HG02623 (cell line): ENCODE measurements around the gene HCAR1.
"Not testable (repeated sequence)": the region's sequence is repeated elsewhere in the genome, so short reads cannot be mapped to it uniquely, and the experiment has no call there.

ENCODE experiments used
- ATAC-seq: cut with Tn5 transposase; IDR thresholded peaks from one replicate; pipeline ENCODE4 v1.9.1; 2021; ENCODE audit warnings: moderate library complexity; ENCODE audit not compliant: unreplicated experiment

The HCAR1 gene

GRCh38 chr12:122730215-122731014, at the start of gene HCAR1:
TSS of gene HCAR1 (minus strand) at chr12:122730844. CDS start at chr12:122730339, 505 bp downstream.
- ATAC-seq = no peak

GRCh38 chr12:122757568-122757967, 26.9 kb upstream of the HCAR1 start:
- ATAC-seq = no peak

- ATAC-seq = no peak
Observed at GRCh38 chr12:122754790-122755189, 24.1 kb upstream of the HCAR1 start.

GRCh38 chr12:122753319-122753650, 22.6 kb upstream of the HCAR1 start:
- ATAC-seq = no peak

- peak; percentile 92 for ATAC-seq
Observed at GRCh38 chr12:122752464-122753318, 22.0 kb upstream of the HCAR1 start, which contains the start of gene DENR. TSS of gene DENR (plus strand) at chr12:122752824. CDS start at chr12:122753702, 878 bp downstream.

- ATAC-seq = not testable (repeated sequence)
Observed at GRCh38 chr12:122750781-122751515, 20.3 kb upstream of the HCAR1 start.

GRCh38 chr12:122749569-122750332, 19.1 kb upstream of the HCAR1 start:
- no peak for ATAC-seq

- ATAC-seq = no peak
Observed at GRCh38 chr12:122747224-122748135, 16.8 kb upstream of the HCAR1 start.

GRCh38 chr12:122743895-122744525, 13.4 kb upstream of the HCAR1 start:
- no peak for ATAC-seq

- ATAC-seq = no peak
Observed at GRCh38 chr12:122740351-122740750, 9.7 kb upstream of the HCAR1 start.

GRCh38 chr12:122738571-122738970, 7.9 kb upstream of the HCAR1 start:
- ATAC-seq = no peak

GRCh38 chr12:122732611-122733010, 2.0 kb upstream of the HCAR1 start:
- ATAC-seq = no peak

GRCh38 chr12:122732170-122732569, 1.5 kb upstream of the HCAR1 start:
- no peak for ATAC-seq

GRCh38 chr12:122729583-122730214, 945 bp downstream of the HCAR1 start:
- no peak for ATAC-seq

- ATAC-seq = no peak
Observed at GRCh38 chr12:122726080-122726558, 4.5 kb downstream of the HCAR1 start.

- ATAC-seq = no peak
Observed at GRCh38 chr12:122725452-122726079, 5.1 kb downstream of the HCAR1 start.

- no peak for ATAC-seq
Observed at GRCh38 chr12:122724641-122725243, 5.9 kb downstream of the HCAR1 start.
